ENCODE results near the gene WDFY4. TPM values are rescaled to one million over a fixed set of nuclear protein-coding genes. Genes with fewer than 3 reads are reported as not detected.

WDFY4 gene
- total RNA-seq, 1 donor from 2014 or later = 0.94 TPM

GRCh38 chr10:48691812-48692528 is 7.3 kb downstream of the WDFY4 start:
- no peak for DNase-seq

GRCh38 chr10:48692748-48693147 is 8.1 kb downstream of the WDFY4 start:
- no peak for DNase-seq

DNA sequence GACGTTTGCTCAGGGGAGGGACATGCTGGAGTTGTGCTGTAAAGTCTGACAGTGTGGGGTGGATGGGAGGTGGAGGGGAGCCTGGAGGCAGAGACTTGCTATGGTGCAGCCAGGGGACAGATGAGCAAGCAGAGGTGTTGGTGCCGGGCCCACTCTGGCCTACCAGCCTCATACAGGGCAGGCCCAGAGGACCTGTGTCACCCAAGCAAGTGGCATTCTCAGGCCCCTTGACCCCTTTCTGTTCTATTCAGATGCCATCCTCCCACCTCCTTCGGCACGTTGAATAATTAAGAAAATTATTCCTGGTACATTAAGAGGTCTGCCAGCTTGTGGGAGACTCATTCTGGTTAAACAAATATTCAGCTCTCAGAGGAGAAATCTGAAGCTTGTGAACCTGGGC is 8.5 kb downstream of the WDFY4 start:
- DNase-seq = no peak

GRCh38 chr10:48694371-48695030 is 9.8 kb downstream of the WDFY4 start:
- DNase-seq = no peak

GRCh38 chr10:48695636-48696534 is 11.2 kb downstream of the WDFY4 start:
- DNase-seq = no peak

GRCh38 chr10:48696535-48696873 is 11.8 kb downstream of the WDFY4 start:
- DNase-seq = no peak

GRCh38 chr10:48697091-48697490 is 12.4 kb downstream of the WDFY4 start:
- DNase-seq = no peak

GRCh38 chr10:48697821-48698764 is 13.4 kb downstream of the WDFY4 start:
- no peak for DNase-seq

DNA sequence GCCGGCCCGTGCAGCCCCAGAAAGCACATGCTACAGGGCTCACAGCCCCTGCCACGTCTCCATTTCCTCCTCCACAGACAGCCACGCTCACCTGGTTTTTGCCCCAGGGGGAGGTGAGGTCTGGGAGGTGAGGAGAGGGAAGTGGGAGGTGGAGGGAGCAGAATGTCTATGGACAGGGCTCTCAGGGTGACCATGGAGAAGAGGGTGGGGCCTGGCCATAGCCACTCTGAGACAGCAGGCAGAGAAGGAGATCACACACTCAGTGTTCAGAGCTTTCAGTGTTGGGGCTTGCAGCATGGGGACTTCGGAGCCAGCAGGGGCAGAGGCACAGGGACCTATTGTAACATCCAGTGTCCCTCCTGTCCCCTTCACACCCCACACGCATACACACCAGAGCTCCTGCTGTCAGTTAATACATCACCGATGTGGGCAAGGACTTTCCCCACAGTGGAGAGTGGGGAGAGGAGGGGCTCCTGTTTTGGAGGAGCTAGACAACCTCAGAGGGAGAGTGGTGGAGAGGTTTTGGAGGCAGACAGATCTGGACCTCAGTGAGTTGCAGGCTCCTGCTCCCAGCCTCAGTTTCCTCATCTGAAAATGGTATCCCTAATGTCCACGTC is 14.4 kb downstream of the WDFY4 start:
- no peak for DNase-seq

- no peak for DNase-seq
Observed at GRCh38 chr10:48700071-48700470, 15.4 kb downstream of the WDFY4 start.

- no peak for DNase-seq
Observed at GRCh38 chr10:48700493-48700892, 15.8 kb downstream of the WDFY4 start.

DNA sequence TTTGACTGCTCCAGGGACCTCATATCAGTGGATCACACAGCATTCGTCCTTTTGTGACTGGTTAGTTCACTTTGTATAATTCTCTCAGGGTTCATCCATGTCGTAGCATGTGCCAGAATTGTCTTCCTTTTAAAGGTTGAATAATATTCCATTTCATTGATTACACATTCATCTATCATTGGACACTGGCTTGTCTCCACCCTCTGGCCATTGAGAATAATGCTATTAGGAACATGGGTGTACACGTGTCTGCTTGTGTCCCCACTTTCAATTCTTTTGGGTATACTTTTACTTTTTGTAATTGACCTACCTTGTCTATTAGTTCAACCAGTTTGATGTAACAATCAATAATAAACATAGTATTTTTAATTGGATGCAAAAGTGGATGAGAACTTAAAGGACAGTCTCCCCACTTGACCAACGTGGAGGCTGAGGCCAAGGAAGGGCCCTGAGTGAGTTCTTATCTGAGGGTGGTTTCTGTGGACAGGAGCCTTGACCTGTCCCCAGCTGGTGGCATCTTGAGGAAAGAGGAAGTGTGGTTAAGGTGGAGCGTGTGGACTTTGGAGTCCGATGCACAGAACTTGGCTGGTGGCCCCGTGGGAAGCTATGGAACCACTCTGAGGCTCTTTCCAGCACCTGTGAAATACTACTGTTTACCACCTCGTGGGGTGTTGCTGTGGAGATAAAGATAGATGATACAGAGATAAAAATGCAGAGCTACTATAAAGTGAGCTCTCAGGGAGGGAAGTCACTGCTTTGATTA is 16.6 kb downstream of the WDFY4 start:
- no peak for DNase-seq

- no peak for DNase-seq
Observed at GRCh38 chr10:48701941-48702340, 17.3 kb downstream of the WDFY4 start.

DNA sequence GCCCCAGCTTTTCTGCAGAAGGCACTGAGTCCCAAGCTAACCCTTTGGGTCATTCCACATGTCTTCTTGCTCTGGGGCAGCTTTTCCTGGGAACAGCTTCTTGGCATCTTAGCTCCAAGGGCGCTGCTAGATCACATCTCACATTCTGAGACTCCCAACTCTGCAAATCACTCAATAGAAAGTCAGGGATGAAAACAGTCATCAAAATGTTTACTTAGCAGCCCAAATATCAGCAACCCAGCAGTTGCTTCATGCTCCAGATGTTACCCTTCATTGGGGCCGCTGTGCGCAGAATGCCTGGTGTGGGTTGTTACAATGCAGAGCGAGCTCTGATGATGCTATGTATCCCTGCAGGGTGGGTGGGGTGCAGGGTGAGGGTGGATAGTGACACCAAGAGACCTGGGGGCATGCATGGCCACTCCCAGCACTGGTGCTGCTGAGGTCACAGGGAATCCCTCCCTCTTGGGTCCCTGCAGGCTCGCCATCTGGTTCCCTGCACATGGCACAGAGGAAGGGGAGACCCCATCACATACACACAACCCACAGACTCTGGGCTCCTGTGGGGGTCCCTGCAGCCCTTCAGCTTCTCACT is 19.0 kb downstream of the WDFY4 start:
- DNase-seq = no peak

- DNase-seq = no peak
Observed at GRCh38 chr10:48704156-48704555, 19.5 kb downstream of the WDFY4 start.

- DNase-seq = no peak
Observed at GRCh38 chr10:48705401-48705938, 20.8 kb downstream of the WDFY4 start.

- no peak for DNase-seq
Observed at GRCh38 chr10:48707472-48707871, 22.8 kb downstream of the WDFY4 start.

- no peak for DNase-seq
Observed at GRCh38 chr10:48708144-48708543, 23.5 kb downstream of the WDFY4 start.

DNA sequence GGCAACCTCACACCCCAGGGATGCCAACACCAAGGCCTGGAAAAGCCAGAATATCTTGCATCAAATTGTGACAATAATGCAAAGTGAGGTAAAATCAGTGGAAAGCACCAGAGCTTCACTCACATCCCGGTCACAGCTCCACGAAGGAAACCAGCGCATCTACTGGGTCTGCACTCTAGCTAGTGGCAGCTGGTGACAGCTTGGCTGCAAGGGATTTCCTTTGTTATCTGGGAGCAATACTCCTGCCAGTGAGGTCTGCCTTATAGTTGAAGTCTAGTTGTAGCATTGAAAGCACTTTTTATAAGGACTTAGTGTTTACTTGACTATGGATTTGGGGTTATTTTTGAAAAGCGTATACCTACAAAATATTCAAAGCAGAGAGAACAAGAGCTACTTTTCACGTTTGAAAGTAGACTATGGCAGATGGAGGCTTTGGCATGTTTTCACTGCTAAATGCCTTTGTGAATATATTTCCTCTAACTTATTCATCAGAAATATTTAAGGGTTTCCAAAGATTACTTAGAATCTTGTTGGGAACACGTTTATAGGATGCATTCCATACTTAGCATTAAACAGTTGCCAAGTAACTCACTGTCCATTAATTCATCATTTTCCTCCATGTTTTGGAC is 26.1 kb downstream of the WDFY4 start:
- no peak for DNase-seq

DNA sequence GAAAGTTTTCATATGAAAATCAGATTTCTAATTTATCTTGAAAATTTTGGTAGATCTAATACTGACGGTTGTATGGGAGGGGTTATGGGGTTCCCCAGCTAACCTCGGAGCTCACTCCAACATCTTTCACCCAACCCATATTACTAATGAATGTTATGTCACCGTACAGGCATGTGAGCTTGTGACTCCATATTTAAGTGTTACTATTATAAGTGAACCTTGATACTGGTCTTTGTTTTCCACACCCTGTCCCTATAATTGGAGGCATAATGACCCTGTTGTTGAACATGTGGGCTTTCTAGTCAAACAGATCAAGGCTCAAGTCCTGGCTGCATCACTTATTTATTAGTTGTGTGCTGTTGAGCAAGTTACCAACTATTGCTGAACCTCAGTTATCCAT is 27.2 kb downstream of the WDFY4 start:
- no peak for DNase-seq

Data from occipital lobe (tissue), 2 donors.